ENCODE data around the gene BHMT.

The BHMT gene

DNA sequence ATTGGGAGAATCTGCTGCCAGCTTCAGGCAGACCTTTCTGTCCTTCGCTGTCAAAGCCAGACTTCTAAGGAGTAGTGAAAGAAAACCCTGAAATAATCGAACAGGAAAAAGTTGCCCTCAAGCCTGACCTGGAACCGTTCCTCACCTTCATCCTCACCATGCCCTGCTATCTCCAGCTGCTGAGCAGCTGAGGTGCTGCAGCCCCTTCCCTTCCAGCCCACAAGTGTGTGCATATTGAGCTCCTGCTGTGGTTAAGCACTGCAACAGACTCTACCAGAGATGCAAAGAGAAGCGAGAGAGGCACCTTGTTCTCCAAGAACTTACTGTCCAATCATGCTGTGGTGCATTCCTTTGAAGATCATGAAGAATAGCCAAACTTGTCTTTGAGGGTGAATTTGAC lies 23.1 kb upstream of the BHMT start:
- Histone ChIP-seq H3K4me3 (ENCODE audit: low read length) (no peak overlapping the region), H3K27me3 (ENCODE audit: control insufficient read depth, insufficient read depth, low read length) (peaks cover 8% of the 10 kb centered on the region), H3K9ac (ENCODE audit: low read depth, low read length) (no peak overlapping the region), H3K9me3 (replicated peaks; ENCODE audit: low read length) (no peaks in the 10 kb centered on the region), H3K4me2 (ENCODE audit: low read length) (no peak overlapping the region), H3K4me1 (ENCODE audit: control insufficient read depth, insufficient read depth, low read length) (no peaks in the 10 kb centered on the region), H3K36me3 (ENCODE audit: insufficient read depth, low read length) (no peaks in the 10 kb centered on the region)

- Histone ChIP-seq H3K27me3 (ENCODE audit: control insufficient read depth, insufficient read depth, low read length) (peaks cover 15% of the 10 kb centered on the region), H3K4me3 (ENCODE audit: low read length) (no peak overlapping the region), H3K4me2 (ENCODE audit: low read length) (no peak overlapping the region), H3K4me1 (ENCODE audit: control insufficient read depth, insufficient read depth, low read length) (no peaks in the 10 kb centered on the region), H3K36me3 (ENCODE audit: insufficient read depth, low read length) (no peaks in the 10 kb centered on the region), H3K9ac (ENCODE audit: low read depth, low read length) (no peak overlapping the region), H3K9me3 (replicated peaks; ENCODE audit: low read length) (no peaks in the 10 kb centered on the region)
Measured at GRCh38 chr5:79091064-79091463, 20.5 kb upstream of the BHMT start.

GRCh38 chr5:79093762-79094161 lies 17.8 kb upstream of the BHMT start:
- Histone ChIP-seq H3K9ac (ENCODE audit: low read depth, low read length) (no peak overlapping the region), H3K4me2 (ENCODE audit: low read length) (no peak overlapping the region), H3K36me3 (ENCODE audit: insufficient read depth, low read length) (no peaks in the 10 kb centered on the region), H3K4me1 (ENCODE audit: control insufficient read depth, insufficient read depth, low read length) (no peaks in the 10 kb centered on the region), H3K4me3 (ENCODE audit: low read length) (no peak overlapping the region), H3K27me3 (ENCODE audit: control insufficient read depth, insufficient read depth, low read length) (peaks cover 15% of the 10 kb centered on the region), H3K9me3 (replicated peaks; ENCODE audit: low read length) (no peaks in the 10 kb centered on the region)

DNA sequence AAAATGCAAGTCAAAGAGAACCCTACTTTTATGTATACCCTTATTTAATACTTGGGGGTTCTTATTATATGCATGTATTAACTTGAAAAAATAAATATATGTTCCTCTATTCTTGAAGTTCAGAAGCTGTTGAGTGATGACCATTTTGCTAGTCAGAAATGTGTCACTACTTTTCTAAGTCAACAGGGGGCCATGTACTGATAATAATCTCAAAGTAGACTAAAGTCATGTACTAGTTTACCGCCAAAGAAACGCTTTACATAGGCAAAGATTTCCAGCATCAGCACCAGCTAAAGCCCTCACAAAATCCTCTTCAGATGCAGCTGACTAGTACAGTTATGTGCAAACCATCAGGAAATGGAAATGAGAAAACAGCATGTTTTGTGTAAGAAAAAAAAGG lies 5.7 kb upstream of the BHMT start:
- no peaks in the 10 kb centered on the region for H3K9me3 ChIP-seq (replicated peaks; ENCODE audit: low read length)
- H3K4me3 ChIP-seq (ENCODE audit: low read length) = no peak overlapping the region
- no peaks in the 10 kb centered on the region for H3K36me3 ChIP-seq (ENCODE audit: insufficient read depth, low read length)
- H3K4me1 ChIP-seq (ENCODE audit: control insufficient read depth, insufficient read depth, low read length) = no peaks in the 10 kb centered on the region
- H3K9ac ChIP-seq (ENCODE audit: low read depth, low read length) = no peak overlapping the region
- no peak overlapping the region for H3K4me2 ChIP-seq (ENCODE audit: low read length)
- H3K27me3 ChIP-seq (ENCODE audit: control insufficient read depth, insufficient read depth, low read length) = peaks cover 14% of the 10 kb centered on the region

- no peaks in the 10 kb centered on the region for H3K9me3 ChIP-seq (replicated peaks; ENCODE audit: low read length)
- H3K4me1 ChIP-seq (ENCODE audit: control insufficient read depth, insufficient read depth, low read length) = no peaks in the 10 kb centered on the region
- no peak overlapping the region for H3K4me3 ChIP-seq (ENCODE audit: low read length)
- no peak overlapping the region for H3K4me2 ChIP-seq (ENCODE audit: low read length)
- H3K9ac ChIP-seq (ENCODE audit: low read depth, low read length) = no peak overlapping the region
- peaks cover 25% of the 10 kb centered on the region for H3K27me3 ChIP-seq (ENCODE audit: control insufficient read depth, insufficient read depth, low read length)
- H3K36me3 ChIP-seq (ENCODE audit: insufficient read depth, low read length) = no peaks in the 10 kb centered on the region
Measured at GRCh38 chr5:79107020-79107796, 4.4 kb upstream of the BHMT start.

GRCh38 chr5:79108086-79108485 lies 3.5 kb upstream of the BHMT start:
- H3K9ac ChIP-seq (ENCODE audit: low read depth, low read length) = no peak overlapping the region
- H3K4me2 ChIP-seq (ENCODE audit: low read length) = no peak overlapping the region
- H3K27me3 ChIP-seq (ENCODE audit: control insufficient read depth, insufficient read depth, low read length) = peaks cover 30% of the 10 kb centered on the region
- no peaks in the 10 kb centered on the region for H3K9me3 ChIP-seq (replicated peaks; ENCODE audit: low read length)
- H3K4me3 ChIP-seq (ENCODE audit: low read length) = no peak overlapping the region
- H3K4me1 ChIP-seq (ENCODE audit: control insufficient read depth, insufficient read depth, low read length) = no peaks in the 10 kb centered on the region
- no peaks in the 10 kb centered on the region for H3K36me3 ChIP-seq (ENCODE audit: insufficient read depth, low read length)

DNA sequence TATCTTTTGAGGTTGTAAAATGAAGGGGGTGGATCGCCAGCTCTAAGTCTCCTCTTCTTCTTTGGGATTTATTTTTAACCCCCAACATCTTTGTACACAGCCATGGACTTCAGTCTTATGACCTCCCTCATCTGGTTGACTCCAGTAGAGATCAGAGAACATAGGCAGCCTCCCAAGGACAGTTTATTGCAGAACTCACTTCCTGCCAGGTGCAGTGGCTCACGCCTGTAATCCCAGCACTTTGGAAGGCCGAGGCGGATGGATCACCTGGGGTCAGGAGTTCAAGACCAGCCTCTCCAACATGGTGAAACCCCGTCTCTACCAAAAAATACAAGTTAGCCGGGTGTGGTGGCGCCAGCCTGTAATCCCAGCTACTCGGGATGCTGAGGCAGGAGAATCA lies 2.8 kb upstream of the BHMT start:
- Histone ChIP-seq H3K36me3 (ENCODE audit: insufficient read depth, low read length) (no peaks in the 10 kb centered on the region), H3K4me2 (ENCODE audit: low read length) (no peak overlapping the region), H3K9ac (ENCODE audit: low read depth, low read length) (no peak overlapping the region), H3K4me1 (ENCODE audit: control insufficient read depth, insufficient read depth, low read length) (no peaks in the 10 kb centered on the region), H3K27me3 (ENCODE audit: control insufficient read depth, insufficient read depth, low read length) (peaks cover 36% of the 10 kb centered on the region), H3K4me3 (ENCODE audit: low read length) (no peak overlapping the region), H3K9me3 (replicated peaks; ENCODE audit: low read length) (no peaks in the 10 kb centered on the region)

- Histone ChIP-seq H3K4me1 (ENCODE audit: control insufficient read depth, insufficient read depth, low read length) (no peaks in the 10 kb centered on the region), H3K4me3 (ENCODE audit: low read length) (no peak overlapping the region), H3K27me3 (ENCODE audit: control insufficient read depth, insufficient read depth, low read length) (peaks cover 40% of the 10 kb centered on the region), H3K36me3 (ENCODE audit: insufficient read depth, low read length) (no peaks in the 10 kb centered on the region), H3K4me2 (ENCODE audit: low read length) (no peak overlapping the region), H3K9me3 (replicated peaks; ENCODE audit: low read length) (no peaks in the 10 kb centered on the region), H3K9ac (ENCODE audit: low read depth, low read length) (no peak overlapping the region)
Measured at GRCh38 chr5:79109527-79110492, 1.8 kb upstream of the BHMT start.

GRCh38 chr5:79111960-79112702 lies 522 bp downstream of the BHMT start:
- Histone ChIP-seq H3K4me1 (ENCODE audit: control insufficient read depth, insufficient read depth, low read length) (no peaks in the 10 kb centered on the region), H3K27me3 (ENCODE audit: control insufficient read depth, insufficient read depth, low read length) (peaks cover 44% of the 10 kb centered on the region), H3K36me3 (ENCODE audit: insufficient read depth, low read length) (no peaks in the 10 kb centered on the region), H3K4me3 (ENCODE audit: low read length) (no peak overlapping the region), H3K9me3 (replicated peaks; ENCODE audit: low read length) (no peaks in the 10 kb centered on the region), H3K9ac (ENCODE audit: low read depth, low read length) (no peak overlapping the region), H3K4me2 (ENCODE audit: low read length) (peak overlapping the region; percentile 61)

- Histone ChIP-seq H3K9me3 (replicated peaks; ENCODE audit: low read length) (no peaks in the 10 kb centered on the region), H3K36me3 (ENCODE audit: insufficient read depth, low read length) (no peaks in the 10 kb centered on the region), H3K4me1 (ENCODE audit: control insufficient read depth, insufficient read depth, low read length) (no peaks in the 10 kb centered on the region), H3K9ac (ENCODE audit: low read depth, low read length) (no peak overlapping the region), H3K27me3 (ENCODE audit: control insufficient read depth, insufficient read depth, low read length) (peaks cover 42% of the 10 kb centered on the region), H3K4me3 (ENCODE audit: low read length) (no peak overlapping the region), H3K4me2 (ENCODE audit: low read length) (no peak overlapping the region)
Measured at GRCh38 chr5:79112703-79113058, 1.1 kb downstream of the BHMT start.

- Histone ChIP-seq H3K36me3 (ENCODE audit: insufficient read depth, low read length) (no peaks in the 10 kb centered on the region), H3K9ac (ENCODE audit: low read depth, low read length) (no peak overlapping the region), H3K4me3 (ENCODE audit: low read length) (no peak overlapping the region), H3K27me3 (ENCODE audit: control insufficient read depth, insufficient read depth, low read length) (peaks cover 5% of the 10 kb centered on the region), H3K4me1 (ENCODE audit: control insufficient read depth, insufficient read depth, low read length) (no peaks in the 10 kb centered on the region), H3K9me3 (replicated peaks; ENCODE audit: low read length) (no peaks in the 10 kb centered on the region), H3K4me2 (ENCODE audit: low read length) (no peak overlapping the region)
Measured at GRCh38 chr5:79119486-79119885, 7.9 kb downstream of the BHMT start.

All from skeletal muscle satellite cell (primary cell).